Muscle layer of duodenum (tissue), 2 donors: ENCODE results near the gene SEC62.
A peak's percentile ranks its signal among the peaks of the same experiment; 100 is the strongest.

Experiments
- H3K27ac ChIP-seq: one replicate; pipeline ENCODE4 v1.7.0; 2013; ENCODE audit warnings: mild to moderate bottlenecking, low read length
- H3K27me3 ChIP-seq: one replicate; pipeline ENCODE4 v1.7.0; 2013; ENCODE audit warnings: low read depth, mild to moderate bottlenecking, control low read depth, low read length
- H3K36me3 ChIP-seq, 2 donors: one replicate each; pipeline ENCODE4 v1.7.0; 2013; ENCODE audit warnings: low read length in 2 of 2, control low read depth in 1 of 2, mild to moderate bottlenecking in 1 of 2; ENCODE audit not compliant: insufficient read depth in 2 of 2, control insufficient read depth in 1 of 2
- H3K4me1 ChIP-seq, 2 donors: one replicate each; pipeline ENCODE4 v1.7.0; 2013; ENCODE audit warnings: low read length in 2 of 2, mild to moderate bottlenecking in 2 of 2, control low read depth in 1 of 2, moderate library complexity in 1 of 2; ENCODE audit not compliant: insufficient read depth in 2 of 2, control insufficient read depth in 1 of 2
- H3K4me3 ChIP-seq, 2 donors: one replicate each; pipeline ENCODE4 v1.7.0; 2013; ENCODE audit warnings: low read length in 2 of 2, low read depth in 1 of 2, mild to moderate bottlenecking in 1 of 2
- H3K9me3 ChIP-seq, 2 donors: one replicate each; pipeline ENCODE4 v1.7.0; 2013; ENCODE audit warnings: low read length in 2 of 2, control low read depth in 1 of 2, mild to moderate bottlenecking in 1 of 2; ENCODE audit not compliant: control insufficient read depth in 1 of 2
- donor health status: healthy.

Gene SEC62

DNA sequence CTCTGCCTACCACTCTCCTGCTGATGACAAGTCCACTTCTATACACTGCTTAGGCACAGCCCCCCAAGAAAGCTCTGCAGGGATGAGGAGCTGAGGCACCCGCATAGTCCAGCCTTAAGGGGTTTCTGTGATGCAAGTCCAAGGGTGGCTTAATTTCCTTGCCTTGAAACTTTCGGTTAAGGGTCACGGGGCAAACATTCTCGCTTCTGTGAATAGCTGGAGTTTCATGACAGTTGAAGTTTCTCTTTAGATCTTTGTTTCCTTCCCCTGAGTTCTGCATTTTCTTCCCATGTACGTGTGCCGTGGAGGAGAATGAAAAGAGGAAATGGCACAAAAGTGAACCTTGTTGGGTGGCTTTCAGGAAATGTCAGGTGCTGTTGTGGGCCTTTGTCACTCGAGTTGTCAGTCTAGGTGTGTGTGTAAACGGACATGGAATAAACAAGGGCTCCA lies 78.2 kb downstream of the SEC62 start:
- Histone ChIP-seq H3K4me1 (no peaks in the 10 kb centered on the region), H3K27ac (peak overlapping the region; percentile 71), H3K27me3 (no peaks in the 10 kb centered on the region), H3K9me3 (no peaks in the 10 kb centered on the region), H3K4me3 (peak overlapping the region in 1 of 2 donors; percentile 0), H3K36me3 (no peaks in the 10 kb centered on the region)

DNA sequence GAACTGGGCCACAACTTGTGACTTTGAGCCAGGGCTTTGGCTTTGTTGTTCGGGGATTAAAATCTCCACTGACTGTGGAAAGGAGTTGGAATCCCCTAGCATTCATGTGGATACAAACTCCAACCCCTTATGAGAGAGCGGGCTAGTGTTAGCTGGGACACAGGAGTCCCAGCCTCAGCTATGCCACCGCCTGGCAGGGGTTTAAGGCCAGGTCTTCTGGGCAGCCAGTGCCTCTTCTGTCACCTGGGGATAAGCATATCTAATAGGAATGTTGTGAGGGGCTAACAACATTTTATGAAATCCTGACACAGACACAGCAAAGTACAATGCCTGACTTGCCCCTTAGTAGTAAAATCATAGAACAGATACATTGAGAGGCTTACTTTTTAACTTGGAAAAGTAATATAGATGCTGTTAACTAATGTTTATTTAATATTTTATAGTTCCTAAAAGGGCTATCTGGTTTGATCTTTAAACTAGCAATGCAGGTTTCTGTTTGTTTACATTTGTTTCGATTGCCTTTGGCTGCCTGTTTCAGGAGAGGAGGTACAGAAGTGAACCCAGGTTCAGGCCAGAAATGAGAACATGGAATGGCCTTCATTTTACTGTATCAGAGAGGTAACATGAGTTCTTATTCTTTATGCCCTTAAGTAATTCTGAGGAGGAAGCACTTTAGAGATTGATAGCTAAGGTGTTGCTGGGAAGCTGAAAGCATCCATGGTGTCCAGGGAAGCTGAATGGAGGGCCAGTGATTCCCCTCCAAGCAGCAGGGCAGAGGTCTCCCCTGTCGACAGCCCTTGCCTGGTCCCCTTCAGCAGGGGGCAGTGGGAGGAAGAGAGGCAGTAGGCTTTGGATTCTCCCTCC lies 79.9 kb downstream of the SEC62 start:
- Histone ChIP-seq H3K36me3 (no peaks in the 10 kb centered on the region), H3K4me1 (no peaks in the 10 kb centered on the region), H3K27me3 (no peaks in the 10 kb centered on the region), H3K9me3 (no peaks in the 10 kb centered on the region), H3K27ac (peak overlapping the region; percentile 65), H3K4me3 (no peak overlapping the region)

DNA sequence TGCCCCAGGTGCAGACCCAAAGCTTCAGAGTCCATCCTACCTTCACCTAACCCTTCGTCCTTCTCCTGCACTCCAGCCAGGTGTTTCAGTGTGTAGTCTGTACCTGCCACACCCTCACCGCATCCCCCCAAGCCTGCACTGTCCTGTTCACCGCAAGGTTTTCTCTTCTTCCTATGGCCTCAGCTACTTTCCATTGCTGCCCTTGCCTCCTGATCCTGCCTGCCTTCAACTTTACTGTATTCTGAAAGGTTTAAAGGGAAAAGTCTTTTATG lies 80.5 kb downstream of the SEC62 start:
- peak overlapping the region; percentile 52 for H3K27ac ChIP-seq
- no peaks in the 10 kb centered on the region for H3K9me3 ChIP-seq
- H3K27me3 ChIP-seq, result no peaks in the 10 kb centered on the region
- H3K4me3 ChIP-seq, result no peak overlapping the region
- H3K36me3 ChIP-seq, result no peaks in the 10 kb centered on the region
- no peaks in the 10 kb centered on the region for H3K4me1 ChIP-seq
